ENCODE measurements around the gene PTPRG.

PTPRG gene

GRCh38 chr3:61946570-61947324 lies 385.4 kb downstream of the PTPRG start:
- no peak for TF ChIP-seq CTCF (IDR thresholded peaks at IDR 0.05)
- no peak overlapping the region for H3K27ac Mint-ChIP-seq

GRCh38 chr3:61947456-61947855 lies 386.1 kb downstream of the PTPRG start:
- Mint-ChIP-seq H3K27me3 (ENCODE audit: low read depth, poor library complexity) (no peaks in the 10 kb centered on the region), H3K4me1 (peaks cover 59% of the 10 kb centered on the region), H3K36me3 (ENCODE audit: low read depth) (peaks cover 6% of the 10 kb centered on the region), H3K4me3 (no peak overlapping the region), H3K27ac (peak overlapping the region; percentile 80), H3K9me3 (peaks cover 4% of the 10 kb centered on the region)
- DNase-seq = no peak
- no peak for TF ChIP-seq CTCF (IDR thresholded peaks at IDR 0.05)

More at GRCh38 chr3:61946570-61947324, 385.4 kb downstream of the PTPRG start:
- no peaks in the 10 kb centered on the region for H3K27me3 Mint-ChIP-seq (ENCODE audit: low read depth, poor library complexity)
- peaks cover 8% of the 10 kb centered on the region for H3K9me3 Mint-ChIP-seq
- H3K4me3 Mint-ChIP-seq = no peak overlapping the region
- H3K4me1 Mint-ChIP-seq = peaks cover 59% of the 10 kb centered on the region
- DNase-seq = no peak
- H3K36me3 Mint-ChIP-seq (ENCODE audit: low read depth) = peaks cover 9% of the 10 kb centered on the region

- TF ChIP-seq CTCF (IDR thresholded peaks at IDR 0.05) = no peak
- Mint-ChIP-seq H3K36me3 (ENCODE audit: low read depth) (no peaks in the 10 kb centered on the region), H3K4me3 (peak overlapping the region; percentile 23)
These were observed 387.4 kb downstream of the PTPRG start for GRCh38 chr3:61948699-61949305.

GRCh38 chr3:61954097-61954540 lies 392.7 kb downstream of the PTPRG start:
- Mint-ChIP-seq H3K4me3 (no peak overlapping the region), H3K4me1 (peaks cover 25% of the 10 kb centered on the region), H3K27ac (no peak overlapping the region), H3K27me3 (ENCODE audit: low read depth, poor library complexity) (peaks cover 3% of the 10 kb centered on the region), H3K9me3 (no peaks in the 10 kb centered on the region), H3K36me3 (ENCODE audit: low read depth) (no peaks in the 10 kb centered on the region)
- no peak for TF ChIP-seq CTCF (IDR thresholded peaks at IDR 0.05)
- no peak for DNase-seq

More at GRCh38 chr3:61948699-61949305, 387.4 kb downstream of the PTPRG start:
- H3K27me3 Mint-ChIP-seq (ENCODE audit: low read depth, poor library complexity) = no peaks in the 10 kb centered on the region
- no peak for DNase-seq
- peak overlapping the region; percentile 77 for H3K27ac Mint-ChIP-seq
- H3K9me3 Mint-ChIP-seq = no peaks in the 10 kb centered on the region
- H3K4me1 Mint-ChIP-seq = peaks cover 51% of the 10 kb centered on the region

GRCh38 chr3:61955483-61955882 lies 394.1 kb downstream of the PTPRG start:
- no peak for TF ChIP-seq CTCF (IDR thresholded peaks at IDR 0.05)
- peaks cover 5% of the 10 kb centered on the region for H3K36me3 Mint-ChIP-seq (ENCODE audit: low read depth)
- H3K27me3 Mint-ChIP-seq (ENCODE audit: low read depth, poor library complexity) = peaks cover 3% of the 10 kb centered on the region
- no peak for DNase-seq
- no peaks in the 10 kb centered on the region for H3K9me3 Mint-ChIP-seq
- no peak overlapping the region for H3K27ac Mint-ChIP-seq
- H3K4me3 Mint-ChIP-seq = no peak overlapping the region
- peaks cover 23% of the 10 kb centered on the region for H3K4me1 Mint-ChIP-seq

Measured in nephron progenitor cell (in vitro differentiated cells).